MM.1S (cell line): ENCODE results near the gene COMTD1.
A peak's percentile ranks its signal among the peaks of the same experiment; 100 is the strongest.

ENCODE experiments used
- DNase-seq: peaks from one replicate; pipeline ENCODE4 v3.0.0-alpha.2; 2015
- H2AFZ ChIP-seq: fragments of 300-600 bp; sonication (generic); 2 replicates; pipeline ENCODE4 v1.6.0; 2016; ENCODE audit warnings: antibody characterized with exemption, low read length
- H3F3A ChIP-seq: fragments of 300-600 bp; sonication (generic); 2 replicates; pipeline ENCODE4 v1.6.1; 2016; ENCODE audit warnings: mild to moderate bottlenecking, antibody characterized with exemption, low read length, moderate library complexity, mixed read lengths; ENCODE audit not compliant: insufficient read depth
- H3K27ac ChIP-seq: fragments of 300-600 bp; sonication (generic); 2 replicates; pipeline ENCODE4 v1.5.1; 2016; ENCODE audit warnings: mild to moderate bottlenecking, low read length
- H3K27me3 ChIP-seq: fragments of 300-600 bp; sonication (generic); replicated peaks from 2 replicates; pipeline ENCODE4 v1.6.0; 2016; ENCODE audit warnings: low read length; ENCODE audit not compliant: insufficient read depth
- H3K36me3 ChIP-seq: fragments of 300-600 bp; sonication (generic); replicated peaks from 2 replicates; pipeline ENCODE4 v1.6.1; 2016; ENCODE audit warnings: mild to moderate bottlenecking, low read length, mixed read lengths; ENCODE audit not compliant: insufficient read depth
- H3K4me1 ChIP-seq: fragments of 300-600 bp; sonication (generic); 2 replicates; pipeline ENCODE4 v1.6.1; 2016; ENCODE audit warnings: low read length, mixed read lengths
- H3K4me2 ChIP-seq: fragments of 300-600 bp; sonication (generic); 2 replicates; pipeline ENCODE4 v1.6.0; 2016; ENCODE audit warnings: low read depth, low read length
- H3K4me3 ChIP-seq: fragments of 300-600 bp; sonication (generic); 2 replicates; pipeline ENCODE4 v1.5.1; 2016; ENCODE audit warnings: low read length, mixed read lengths
- H3K79me2 ChIP-seq: fragments of 300-600 bp; sonication (generic); 2 replicates; pipeline ENCODE4 v1.6.1; 2016; ENCODE audit warnings: mixed run types, low read length, mixed read lengths
- H3K9ac ChIP-seq: fragments of 300-600 bp; sonication (generic); 2 replicates; pipeline ENCODE4 v1.6.1; 2016; ENCODE audit warnings: low read length, mixed read lengths
- H3K9me2 ChIP-seq: fragments of 300-600 bp; sonication (generic); replicated peaks from 2 replicates; pipeline ENCODE4 v1.6.1; 2016; ENCODE audit warnings: mild to moderate bottlenecking, low read length, mixed read lengths; ENCODE audit not compliant: insufficient read depth
- H3K9me3 ChIP-seq: fragments of 300-600 bp; sonication (generic); replicated peaks from 2 replicates; pipeline ENCODE4 v1.6.1; 2016; ENCODE audit warnings: mild to moderate bottlenecking, low read length, mixed read lengths; ENCODE audit not compliant: insufficient read depth
- H4K20me1 ChIP-seq: fragments of 300-600 bp; sonication (generic); 2 replicates; pipeline ENCODE4 v1.6.1; 2016; ENCODE audit warnings: mild to moderate bottlenecking, low read length, moderate library complexity, mixed read lengths; ENCODE audit not compliant: insufficient read depth
- CTCF ChIP-seq: fragments of 300-600 bp; sonication (generic); IDR thresholded peaks from 2 replicates; pipeline ENCODE4 v1.5.1; 2016; ENCODE audit warnings: antibody characterized with exemption, low read length, mixed read lengths
- EZH2 ChIP-seq: fragments of 300-600 bp; sonication (generic); optimal IDR thresholded peaks from 2 replicates; pipeline ENCODE3; 2017; ENCODE audit warnings: low read depth, mild to moderate bottlenecking, antibody characterized with exemption, low read length, mixed read lengths
- EZH2phosphoT487 ChIP-seq: fragments of 300-600 bp; sonication (generic); IDR thresholded peaks from 2 replicates; pipeline ENCODE4 v1.6.1; 2018; ENCODE audit warnings: antibody characterized with exemption, low read length

Gene COMTD1

GRCh38 chr10:75272896-75273295 is 37.1 kb upstream of the COMTD1 start:
- no peaks in the 10 kb centered on the region for H3K9me2 ChIP-seq
- no peak for TF ChIP-seq EZH2phosphoT487
- no peak for TF ChIP-seq EZH2
- no peak for TF ChIP-seq CTCF
- no peaks in the 10 kb centered on the region for H3F3A ChIP-seq
- no peaks in the 10 kb centered on the region for H3K27me3 ChIP-seq
- no peak overlapping the region for H3K9ac ChIP-seq
- no peaks in the 10 kb centered on the region for H3K4me1 ChIP-seq
- H3K4me3 ChIP-seq, result no peak overlapping the region
- DNase-seq, result no peak
- no peaks in the 10 kb centered on the region for H4K20me1 ChIP-seq
- H3K4me2 ChIP-seq, result no peak overlapping the region
- H3K36me3 ChIP-seq, result no peaks in the 10 kb centered on the region
- no peak overlapping the region for H2AFZ ChIP-seq
- no peaks in the 10 kb centered on the region for H3K9me3 ChIP-seq
- no peak overlapping the region for H3K27ac ChIP-seq
- H3K79me2 ChIP-seq, result no peaks in the 10 kb centered on the region

GRCh38 chr10:75272094-75272493 is 36.3 kb upstream of the COMTD1 start:
- no peaks in the 10 kb centered on the region for H3K79me2 ChIP-seq
- H4K20me1 ChIP-seq, result no peaks in the 10 kb centered on the region
- no peaks in the 10 kb centered on the region for H3K27me3 ChIP-seq
- H3K9me3 ChIP-seq, result no peaks in the 10 kb centered on the region
- no peak overlapping the region for H3K4me2 ChIP-seq
- H3K36me3 ChIP-seq, result no peaks in the 10 kb centered on the region
- no peaks in the 10 kb centered on the region for H3K4me1 ChIP-seq
- H3K9me2 ChIP-seq, result no peaks in the 10 kb centered on the region
- no peak overlapping the region for H2AFZ ChIP-seq
- TF ChIP-seq CTCF (no peak), EZH2 (no peak), EZH2phosphoT487 (no peak)
- no peak overlapping the region for H3K9ac ChIP-seq
- no peak overlapping the region for H3K27ac ChIP-seq
- DNase-seq, result no peak
- no peaks in the 10 kb centered on the region for H3F3A ChIP-seq
- no peak overlapping the region for H3K4me3 ChIP-seq

- Histone ChIP-seq H2AFZ (peak overlapping the region; percentile 31; the same call in 1 of the 2 replicates), H3F3A (no peaks in the 10 kb centered on the region), H4K20me1 (no peaks in the 10 kb centered on the region), H3K27me3 (no peaks in the 10 kb centered on the region), H3K9me3 (no peaks in the 10 kb centered on the region), H3K36me3 (no peaks in the 10 kb centered on the region), H3K4me3 (no peak overlapping the region), H3K79me2 (no peaks in the 10 kb centered on the region), H3K4me2 (no peak overlapping the region), H3K9ac (no peak overlapping the region), H3K27ac (no peak overlapping the region), H3K9me2 (no peaks in the 10 kb centered on the region), H3K4me1 (no peaks in the 10 kb centered on the region)
- no peak for TF ChIP-seq EZH2phosphoT487
- no peak for TF ChIP-seq CTCF
- no peak for TF ChIP-seq EZH2
- DNase-seq, result peak; percentile 8
Measured at GRCh38 chr10:75269605-75270004, 33.8 kb upstream of the COMTD1 start.
